Panc1 (cell line): ENCODE data around the gene CDK14.

Source experiments
- POLR2AphosphoS5 ChIP-seq: IDR thresholded peaks from 2 replicates; pipeline ENCODE4 v1.6.1; 2012; ENCODE audit warnings: mild to moderate bottlenecking, low read depth, low read length, moderate library complexity
- SIN3A ChIP-seq: IDR thresholded peaks from 2 replicates; pipeline ENCODE4 v1.6.1; 2012; ENCODE audit warnings: low read depth, mild to moderate bottlenecking, low read length, moderate library complexity, borderline replicate concordance; ENCODE audit not compliant: insufficient read depth
- TCF7L2 ChIP-seq: IDR thresholded peaks from 2 replicates; pipeline ENCODE4 v1.6.1; 2011; ENCODE audit warnings: mild to moderate bottlenecking, low read depth, low read length, inconsistent platforms
- TF ChIP-seq, protein P1 (sequence below): fragments of 450-650 bp; IDR thresholded peaks from 2 replicates; pipeline ENCODE4 v1.5.1; 2017; ENCODE audit warnings: mild to moderate bottlenecking
- TF ChIP-seq, protein P2 (sequence below), 2 experiments: IDR thresholded peaks; 2 replicates each; pipeline ENCODE4 v1.6.1; 2011 to 2012; ENCODE audit warnings: low read depth in 2 of 2, control low read depth in 1 of 2, low read length in 1 of 2, mild to moderate bottlenecking in 1 of 2, moderate library complexity in 1 of 2; ENCODE audit not compliant: insufficient read depth in 1 of 2

GRCh38 chr7:91149341-91150246 lies 553.5 kb downstream of the CDK14 start:
- TF ChIP-seq, protein P1, sequence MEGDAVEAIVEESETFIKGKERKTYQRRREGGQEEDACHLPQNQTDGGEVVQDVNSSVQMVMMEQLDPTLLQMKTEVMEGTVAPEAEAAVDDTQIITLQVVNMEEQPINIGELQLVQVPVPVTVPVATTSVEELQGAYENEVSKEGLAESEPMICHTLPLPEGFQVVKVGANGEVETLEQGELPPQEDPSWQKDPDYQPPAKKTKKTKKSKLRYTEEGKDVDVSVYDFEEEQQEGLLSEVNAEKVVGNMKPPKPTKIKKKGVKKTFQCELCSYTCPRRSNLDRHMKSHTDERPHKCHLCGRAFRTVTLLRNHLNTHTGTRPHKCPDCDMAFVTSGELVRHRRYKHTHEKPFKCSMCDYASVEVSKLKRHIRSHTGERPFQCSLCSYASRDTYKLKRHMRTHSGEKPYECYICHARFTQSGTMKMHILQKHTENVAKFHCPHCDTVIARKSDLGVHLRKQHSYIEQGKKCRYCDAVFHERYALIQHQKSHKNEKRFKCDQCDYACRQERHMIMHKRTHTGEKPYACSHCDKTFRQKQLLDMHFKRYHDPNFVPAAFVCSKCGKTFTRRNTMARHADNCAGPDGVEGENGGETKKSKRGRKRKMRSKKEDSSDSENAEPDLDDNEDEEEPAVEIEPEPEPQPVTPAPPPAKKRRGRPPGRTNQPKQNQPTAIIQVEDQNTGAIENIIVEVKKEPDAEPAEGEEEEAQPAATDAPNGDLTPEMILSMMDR: no peak
- no peak for TF ChIP-seq POLR2AphosphoS5
- TF ChIP-seq SIN3A: no peak
- TF ChIP-seq, protein P2, sequence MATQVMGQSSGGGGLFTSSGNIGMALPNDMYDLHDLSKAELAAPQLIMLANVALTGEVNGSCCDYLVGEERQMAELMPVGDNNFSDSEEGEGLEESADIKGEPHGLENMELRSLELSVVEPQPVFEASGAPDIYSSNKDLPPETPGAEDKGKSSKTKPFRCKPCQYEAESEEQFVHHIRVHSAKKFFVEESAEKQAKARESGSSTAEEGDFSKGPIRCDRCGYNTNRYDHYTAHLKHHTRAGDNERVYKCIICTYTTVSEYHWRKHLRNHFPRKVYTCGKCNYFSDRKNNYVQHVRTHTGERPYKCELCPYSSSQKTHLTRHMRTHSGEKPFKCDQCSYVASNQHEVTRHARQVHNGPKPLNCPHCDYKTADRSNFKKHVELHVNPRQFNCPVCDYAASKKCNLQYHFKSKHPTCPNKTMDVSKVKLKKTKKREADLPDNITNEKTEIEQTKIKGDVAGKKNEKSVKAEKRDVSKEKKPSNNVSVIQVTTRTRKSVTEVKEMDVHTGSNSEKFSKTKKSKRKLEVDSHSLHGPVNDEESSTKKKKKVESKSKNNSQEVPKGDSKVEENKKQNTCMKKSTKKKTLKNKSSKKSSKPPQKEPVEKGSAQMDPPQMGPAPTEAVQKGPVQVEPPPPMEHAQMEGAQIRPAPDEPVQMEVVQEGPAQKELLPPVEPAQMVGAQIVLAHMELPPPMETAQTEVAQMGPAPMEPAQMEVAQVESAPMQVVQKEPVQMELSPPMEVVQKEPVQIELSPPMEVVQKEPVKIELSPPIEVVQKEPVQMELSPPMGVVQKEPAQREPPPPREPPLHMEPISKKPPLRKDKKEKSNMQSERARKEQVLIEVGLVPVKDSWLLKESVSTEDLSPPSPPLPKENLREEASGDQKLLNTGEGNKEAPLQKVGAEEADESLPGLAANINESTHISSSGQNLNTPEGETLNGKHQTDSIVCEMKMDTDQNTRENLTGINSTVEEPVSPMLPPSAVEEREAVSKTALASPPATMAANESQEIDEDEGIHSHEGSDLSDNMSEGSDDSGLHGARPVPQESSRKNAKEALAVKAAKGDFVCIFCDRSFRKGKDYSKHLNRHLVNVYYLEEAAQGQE (IDR thresholded peaks at IDR 0.05; ENCODE audit: insufficient read depth in 1 of 2, low read depth in 2 of 2, low read length in 1 of 2): no peak
- no peak for TF ChIP-seq TCF7L2
